Measurements from ENCODE around the gene HOXD3.

The HOXD3 gene

DNA sequence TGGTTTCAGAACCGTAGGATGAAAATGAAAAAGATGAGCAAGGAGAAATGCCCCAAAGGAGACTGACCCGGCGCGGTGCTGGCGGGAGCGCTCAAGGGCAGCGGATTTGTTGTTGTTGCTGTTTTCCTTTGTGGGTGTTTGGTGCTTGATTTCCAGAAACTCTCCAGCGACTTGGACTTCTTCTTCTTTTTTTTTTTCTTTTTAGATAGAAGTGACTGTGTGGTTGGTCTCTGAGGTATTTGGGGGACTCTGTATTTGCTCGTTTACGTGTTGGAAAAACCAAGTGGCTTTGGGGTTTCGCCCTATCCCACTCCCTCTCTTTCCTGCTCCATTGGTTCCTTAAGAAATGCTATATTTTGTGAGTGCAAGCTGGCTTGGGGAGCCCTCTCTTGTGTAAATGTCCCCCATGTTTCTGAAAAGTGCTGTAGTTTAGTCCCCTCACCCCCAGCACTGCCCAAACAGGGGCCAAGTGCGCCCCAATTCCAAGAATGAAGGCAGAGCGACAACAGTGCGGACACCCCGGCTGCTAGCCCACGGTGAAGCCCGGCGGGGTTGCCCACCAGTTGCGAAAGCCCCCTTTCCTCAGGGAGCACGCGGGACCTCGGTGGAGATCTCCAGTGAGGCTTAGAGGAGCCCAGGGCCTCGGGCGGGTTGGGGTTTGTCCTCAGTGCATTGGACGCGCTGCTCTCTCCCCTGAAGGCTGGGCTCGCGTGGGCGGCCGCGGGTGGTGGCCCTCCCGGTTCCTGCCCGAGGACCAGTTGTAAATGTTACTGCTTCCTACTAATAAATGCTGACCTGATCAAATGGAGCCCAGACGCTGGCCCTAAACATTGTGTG lies 32.8 kb upstream of the HOXD3 start:
- no peak for DNase-seq
- H3K4me3 Mint-ChIP-seq = peak overlapping the region; percentile 16 to 24
- peaks cover 9 to 13% of the 10 kb centered on the region in 2 donors for H3K4me1 Mint-ChIP-seq (ENCODE audit: low read depth in 2 of 2)
- no peak overlapping the region for H3K27ac Mint-ChIP-seq
- no peaks in the 10 kb centered on the region for H3K9me3 Mint-ChIP-seq
- no peak for ATAC-seq (replicated peaks)
- peaks cover 55% of the 10 kb centered on the region for H3K36me3 Mint-ChIP-seq (ENCODE audit: insufficient read depth)
- peaks cover 83 to 85% of the 10 kb centered on the region in 2 donors for H3K27me3 Mint-ChIP-seq

DNA sequence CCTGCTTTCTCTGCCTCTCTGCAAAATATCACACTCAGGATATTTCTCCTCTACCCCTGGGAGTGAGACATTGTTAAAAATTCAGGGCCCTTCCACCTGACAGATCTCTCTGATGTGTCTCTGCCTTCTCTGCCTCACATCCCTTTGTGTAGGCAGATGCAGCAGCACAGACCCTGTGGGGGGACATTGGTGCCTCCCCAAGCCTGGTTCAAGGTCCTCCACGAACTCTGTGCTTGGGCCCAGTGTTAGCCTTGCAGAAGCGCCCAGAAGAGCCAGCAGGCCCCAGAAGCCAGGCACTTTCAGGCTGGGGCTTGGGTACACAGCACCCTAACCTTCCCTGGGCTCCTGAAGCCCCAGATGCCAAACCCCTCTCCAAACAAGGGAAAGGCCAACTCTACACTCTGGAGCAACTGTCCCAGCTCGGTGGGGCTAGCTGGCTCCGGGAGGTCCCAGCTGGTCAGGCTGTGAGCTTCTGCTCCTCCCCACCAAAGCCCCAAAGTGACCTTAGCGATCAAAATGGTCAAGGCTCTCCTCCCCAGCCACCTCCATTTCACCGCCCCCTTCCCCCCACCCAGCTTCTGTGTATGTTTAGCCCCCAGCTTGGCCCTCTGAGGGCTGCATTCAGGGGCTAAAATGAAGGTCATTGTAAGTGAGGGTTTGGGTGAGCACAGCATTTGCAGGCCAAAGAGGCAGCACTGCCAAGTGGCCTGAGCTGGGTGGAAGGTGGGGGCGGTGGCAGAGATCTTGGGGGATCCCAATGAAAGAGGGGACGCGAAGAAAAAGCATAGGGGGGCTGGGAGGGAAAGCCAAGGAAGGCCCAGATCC lies 31.9 kb upstream of the HOXD3 start:
- Mint-ChIP-seq H3K4me3 (no peak overlapping the region), H3K9me3 (no peaks in the 10 kb centered on the region), H3K27ac (no peak overlapping the region), H3K36me3 (ENCODE audit: insufficient read depth) (peaks cover 56% of the 10 kb centered on the region), H3K27me3 (peaks cover 75 to 77% of the 10 kb centered on the region in 2 donors), H3K4me1 (ENCODE audit: low read depth in 2 of 2) (peaks cover 9 to 13% of the 10 kb centered on the region in 2 donors)
- ATAC-seq (replicated peaks) = no peak
- DNase-seq = no peak

DNA sequence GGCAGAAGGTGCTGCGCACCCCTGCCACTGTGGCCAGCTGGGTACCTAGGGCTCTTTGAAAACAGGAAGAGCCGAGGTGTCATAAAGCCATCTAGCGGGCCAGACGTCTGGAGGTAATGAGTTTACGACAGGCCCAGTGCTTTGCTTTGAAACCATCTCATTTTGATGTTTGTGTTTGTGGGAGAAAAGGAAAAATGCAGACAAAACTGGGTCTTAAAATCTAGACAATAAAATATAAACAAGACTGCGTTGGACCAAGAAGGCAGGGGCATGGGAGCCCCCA lies 31.4 kb upstream of the HOXD3 start:
- no peak overlapping the region for H3K27ac Mint-ChIP-seq
- H3K36me3 Mint-ChIP-seq (ENCODE audit: insufficient read depth) = peaks cover 55% of the 10 kb centered on the region
- no peaks in the 10 kb centered on the region for H3K9me3 Mint-ChIP-seq
- ATAC-seq (replicated peaks) = no peak
- no peak for DNase-seq
- peaks cover 72 to 75% of the 10 kb centered on the region in 2 donors for H3K27me3 Mint-ChIP-seq
- H3K4me1 Mint-ChIP-seq (ENCODE audit: low read depth in 2 of 2) = peaks cover 9 to 13% of the 10 kb centered on the region in 2 donors
- no peak overlapping the region for H3K4me3 Mint-ChIP-seq

DNA sequence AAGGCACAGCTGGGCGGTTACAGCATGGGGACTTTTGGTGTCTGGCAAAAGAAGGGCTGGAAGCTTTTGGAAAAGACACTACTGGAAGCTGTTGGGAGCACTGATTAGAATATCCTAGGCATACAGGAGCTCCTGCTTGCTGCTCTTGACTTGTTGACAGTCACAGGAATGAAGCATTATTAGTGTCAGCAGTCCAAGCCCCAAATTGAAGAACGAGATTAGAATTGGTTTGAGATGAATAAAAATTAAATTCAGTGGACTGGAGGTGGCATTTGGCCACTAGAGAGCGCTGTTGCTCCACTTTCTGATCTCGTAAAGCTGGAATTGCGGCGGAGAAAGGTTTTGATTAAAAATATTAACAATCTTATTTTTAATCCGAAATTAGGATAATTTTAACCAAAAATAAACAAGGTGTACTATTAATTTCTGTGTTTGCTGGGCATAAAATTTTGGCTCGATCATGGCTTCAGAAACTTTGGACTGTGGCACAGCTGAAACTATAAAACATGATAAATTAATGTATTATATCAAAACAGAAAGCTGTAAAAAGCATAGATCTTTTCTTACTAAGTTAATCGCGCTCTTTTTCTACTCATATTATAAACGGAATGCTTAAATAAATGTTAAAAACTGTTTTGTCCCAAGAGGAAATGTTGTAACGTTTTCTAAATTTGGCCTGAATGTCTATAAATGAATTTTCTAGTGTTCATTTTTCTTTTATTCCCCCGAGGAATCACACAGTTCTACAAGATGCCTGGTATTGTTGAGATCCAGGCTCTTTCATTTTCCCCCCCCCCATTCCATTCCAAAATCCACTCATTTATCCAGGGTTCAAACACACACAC lies 30.0 kb upstream of the HOXD3 start:
- Mint-ChIP-seq H3K9me3 (no peaks in the 10 kb centered on the region), H3K27ac (no peak overlapping the region), H3K4me3 (no peak overlapping the region), H3K27me3 (peaks cover 74 to 78% of the 10 kb centered on the region in 2 donors), H3K36me3 (ENCODE audit: insufficient read depth) (peaks cover 55% of the 10 kb centered on the region), H3K4me1 (ENCODE audit: low read depth in 2 of 2) (peaks cover 9 to 15% of the 10 kb centered on the region in 2 donors)
- peak; percentile 67 to 72 (median 69) for DNase-seq
- no peak for ATAC-seq (replicated peaks)

DNA sequence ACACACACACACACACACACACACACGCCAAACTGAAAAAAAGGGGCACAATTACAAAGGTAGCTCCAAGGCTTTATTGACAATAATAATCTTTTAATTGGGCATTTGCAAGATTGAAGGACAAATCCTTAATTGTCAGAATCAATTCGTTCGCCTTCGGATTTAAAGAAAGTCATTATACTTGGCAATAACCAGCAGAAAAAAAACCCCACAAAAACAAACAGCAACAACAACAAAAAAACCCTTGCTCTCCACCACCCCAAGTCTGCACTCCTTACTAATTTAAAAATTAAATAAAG lies 29.4 kb upstream of the HOXD3 start:
- Mint-ChIP-seq H3K36me3 (ENCODE audit: insufficient read depth) (peaks cover 55% of the 10 kb centered on the region), H3K9me3 (no peaks in the 10 kb centered on the region), H3K4me1 (ENCODE audit: low read depth in 2 of 2) (peaks cover 10 to 19% of the 10 kb centered on the region in 2 donors), H3K27me3 (peaks cover 80 to 83% of the 10 kb centered on the region in 2 donors), H3K27ac (peak overlapping the region; percentile 57 to 78), H3K4me3 (peak overlapping the region; percentile 28 to 32)
- ATAC-seq (replicated peaks) = no peak
- no peak for DNase-seq

DNA sequence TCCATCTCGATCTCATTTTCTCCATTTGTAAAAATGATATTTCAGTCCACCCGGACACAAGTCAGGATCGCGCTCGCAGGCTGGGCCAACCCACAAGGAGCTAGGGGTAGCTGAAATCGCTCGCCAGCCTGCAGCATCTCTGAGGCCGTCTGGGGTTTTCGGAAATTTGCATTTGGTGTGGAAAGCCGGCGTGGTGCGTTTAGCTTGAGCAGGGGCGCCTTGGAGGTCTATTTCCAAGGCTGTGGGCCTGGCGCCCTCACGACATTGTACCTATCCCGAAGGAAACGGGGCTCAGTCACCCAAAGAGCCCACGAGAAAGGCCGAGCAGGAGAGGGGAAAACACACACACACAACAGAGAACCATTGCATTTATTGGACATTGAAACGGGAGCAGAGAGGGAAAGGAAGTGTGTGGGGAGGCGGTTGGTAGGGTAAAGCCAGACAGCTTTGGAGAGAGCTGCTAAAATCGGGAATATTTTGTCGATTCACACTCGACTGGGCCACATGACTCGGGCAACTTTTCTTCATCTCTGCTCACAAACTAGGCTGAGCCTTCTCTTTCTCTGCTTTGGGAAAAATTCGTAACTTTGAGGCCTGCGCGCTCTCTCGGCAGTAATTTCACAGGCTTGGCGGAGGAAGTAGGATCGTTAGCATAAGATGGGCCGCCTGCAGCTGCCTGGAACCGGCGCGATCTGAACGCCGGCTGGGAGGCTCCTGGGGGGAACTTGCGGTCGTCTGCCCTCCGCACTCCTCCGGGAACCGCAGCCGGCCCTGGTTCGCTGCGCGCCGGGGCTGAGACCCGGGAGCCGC lies 28.7 kb upstream of the HOXD3 start:
- Mint-ChIP-seq H3K4me3 (peak overlapping the region; percentile 28 to 32), H3K4me1 (ENCODE audit: low read depth in 2 of 2) (peaks cover 13 to 19% of the 10 kb centered on the region in 2 donors), H3K9me3 (no peaks in the 10 kb centered on the region), H3K27ac (peak overlapping the region; percentile 57 to 78), H3K27me3 (peaks cover 86 to 89% of the 10 kb centered on the region in 2 donors), H3K36me3 (ENCODE audit: insufficient read depth) (peaks cover 61% of the 10 kb centered on the region)
- no peak for ATAC-seq (replicated peaks)
- DNase-seq = no peak

DNA sequence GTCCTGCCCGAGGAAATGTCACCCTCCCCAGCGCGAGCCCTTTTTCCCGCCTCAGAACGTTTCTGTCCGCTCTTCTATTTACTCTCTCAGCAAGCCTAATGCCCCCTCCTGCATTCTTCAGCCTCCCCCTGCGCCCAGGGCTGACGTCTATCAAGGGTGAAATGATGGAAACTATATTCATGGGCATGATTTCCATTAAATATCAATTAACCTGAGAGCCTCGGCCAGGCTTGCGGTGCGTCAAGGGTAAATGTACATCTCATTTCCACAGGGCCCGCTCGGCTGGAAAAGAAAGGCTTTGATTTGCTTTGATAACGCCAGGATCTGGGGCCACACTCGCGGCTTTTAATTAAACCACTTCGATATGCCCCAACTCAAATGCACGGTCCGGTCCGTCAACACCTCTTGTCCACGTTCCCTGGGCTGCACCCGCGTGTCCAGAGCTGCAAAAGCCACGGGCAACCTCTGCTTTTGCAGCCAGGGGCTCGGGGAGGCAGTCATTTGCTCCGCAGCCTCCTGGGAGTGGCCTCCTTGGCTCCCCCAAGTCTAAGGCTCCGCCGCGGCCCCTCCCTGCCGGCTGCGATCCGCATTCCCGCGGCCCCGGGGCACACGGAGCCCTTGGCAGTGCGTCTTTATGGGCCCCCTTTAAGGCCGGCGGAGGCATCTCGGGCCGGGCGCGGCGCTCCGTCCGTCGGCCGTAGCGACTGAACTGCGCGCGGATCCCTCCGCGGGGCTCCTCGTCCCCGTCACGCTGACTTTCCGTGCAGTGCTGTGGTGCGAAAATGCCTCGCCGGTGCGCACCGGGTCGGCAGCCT lies 27.9 kb upstream of the HOXD3 start, which contains the start of gene HOXD8:
Gene HOXD8 (plus strand): TSS at position 724 of the 815 bp plus-strand sequence. CDS start 662 bp downstream, outside the sequence.
- DNase-seq (no peak), ATAC-seq (replicated peaks) (no peak)
- H3K4me3 Mint-ChIP-seq = peak within 1 kb of the TSS; percentile 54 to 64

DNA sequence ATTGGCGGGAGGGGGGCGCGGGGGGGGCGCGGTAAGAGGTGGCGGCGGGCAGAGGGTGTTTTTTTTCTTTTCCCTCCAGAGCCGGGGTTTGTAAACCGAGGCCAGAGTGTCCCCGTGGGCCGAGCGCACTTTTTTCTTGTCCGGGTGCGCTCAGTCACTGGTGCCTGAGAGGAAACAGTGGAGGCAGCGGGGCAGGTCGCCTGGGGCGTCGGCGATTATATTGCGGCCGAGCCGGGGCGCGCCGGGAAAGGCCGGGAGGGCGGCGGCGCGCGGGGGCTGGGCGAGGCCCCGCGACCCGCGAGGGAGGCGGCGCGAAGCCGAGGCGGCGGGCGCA lies 27.3 kb upstream of the HOXD3 start:
- Mint-ChIP-seq H3K4me3 (peak overlapping the region in 1 of 2 donors; percentile 40), H3K4me1 (ENCODE audit: low read depth in 2 of 2) (peaks cover 13 to 19% of the 10 kb centered on the region in 2 donors), H3K9me3 (no peaks in the 10 kb centered on the region), H3K27me3 (peaks cover 86 to 89% of the 10 kb centered on the region in 2 donors), H3K36me3 (ENCODE audit: insufficient read depth) (peaks cover 49% of the 10 kb centered on the region), H3K27ac (no peak overlapping the region)
- peak; percentile 3 for ATAC-seq (replicated peaks)
- DNase-seq = no peak

More for the DNA sequence above, 27.9 kb upstream of the HOXD3 start, which contains the start of gene HOXD8:
- H3K27me3 Mint-ChIP-seq = peaks cover 86 to 89% of the 10 kb centered on the region in 2 donors
- H3K9me3 Mint-ChIP-seq = no peaks in the 10 kb centered on the region
- peaks cover 55% of the 10 kb centered on the region for H3K36me3 Mint-ChIP-seq (ENCODE audit: insufficient read depth)
- peaks cover 13 to 19% of the 10 kb centered on the region in 2 donors for H3K4me1 Mint-ChIP-seq (ENCODE audit: low read depth in 2 of 2)
- H3K27ac Mint-ChIP-seq = peak within 1 kb of the TSS; percentile 78 to 91

DNA sequence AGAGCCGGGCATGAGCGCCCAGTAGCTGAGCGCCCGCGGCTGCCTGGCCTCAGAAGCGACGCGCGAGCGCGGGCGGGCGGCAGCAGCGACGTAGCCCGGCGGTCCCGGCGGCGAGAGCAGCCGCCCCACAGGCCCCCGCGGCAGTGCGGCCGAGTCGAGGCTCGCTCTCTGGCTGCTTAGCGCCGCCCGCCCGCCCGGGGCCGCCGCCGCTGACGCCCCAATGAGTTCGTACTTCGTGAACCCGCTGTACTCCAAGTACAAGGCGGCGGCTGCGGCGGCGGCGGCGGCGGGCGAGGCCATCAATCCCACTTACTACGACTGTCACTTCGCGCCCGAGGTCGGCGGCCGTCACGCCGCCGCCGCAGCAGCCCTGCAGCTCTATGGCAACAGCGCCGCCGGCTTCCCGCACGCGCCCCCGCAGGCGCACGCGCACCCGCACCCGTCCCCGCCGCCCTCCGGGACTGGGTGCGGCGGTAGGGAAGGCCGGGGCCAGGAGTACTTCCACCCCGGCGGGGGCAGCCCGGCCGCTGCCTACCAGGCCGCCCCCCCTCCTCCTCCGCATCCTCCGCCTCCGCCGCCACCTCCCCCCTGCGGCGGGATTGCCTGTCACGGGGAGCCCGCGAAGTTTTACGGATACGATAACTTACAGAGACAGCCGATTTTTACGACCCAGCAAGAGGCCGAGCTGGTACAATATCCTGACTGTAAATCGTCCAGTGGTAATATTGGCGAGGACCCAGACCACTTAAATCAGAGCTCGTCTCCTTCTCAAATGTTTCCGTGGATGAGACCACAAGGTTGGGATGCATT lies 26.8 kb upstream of the HOXD3 start:
- ATAC-seq (replicated peaks) (peak; percentile 40), DNase-seq (no peak)
- peaks cover 46% of the 10 kb centered on the region for H3K36me3 Mint-ChIP-seq (ENCODE audit: insufficient read depth)
- peaks cover 13 to 19% of the 10 kb centered on the region in 2 donors for H3K4me1 Mint-ChIP-seq (ENCODE audit: low read depth in 2 of 2)
- peak overlapping the region; percentile 54 to 64 for H3K4me3 Mint-ChIP-seq
- peak overlapping the region in 1 of 2 donors; percentile 91 for H3K27ac Mint-ChIP-seq
- H3K9me3 Mint-ChIP-seq = no peaks in the 10 kb centered on the region
- H3K27me3 Mint-ChIP-seq = peaks cover 86 to 89% of the 10 kb centered on the region in 2 donors

DNA sequence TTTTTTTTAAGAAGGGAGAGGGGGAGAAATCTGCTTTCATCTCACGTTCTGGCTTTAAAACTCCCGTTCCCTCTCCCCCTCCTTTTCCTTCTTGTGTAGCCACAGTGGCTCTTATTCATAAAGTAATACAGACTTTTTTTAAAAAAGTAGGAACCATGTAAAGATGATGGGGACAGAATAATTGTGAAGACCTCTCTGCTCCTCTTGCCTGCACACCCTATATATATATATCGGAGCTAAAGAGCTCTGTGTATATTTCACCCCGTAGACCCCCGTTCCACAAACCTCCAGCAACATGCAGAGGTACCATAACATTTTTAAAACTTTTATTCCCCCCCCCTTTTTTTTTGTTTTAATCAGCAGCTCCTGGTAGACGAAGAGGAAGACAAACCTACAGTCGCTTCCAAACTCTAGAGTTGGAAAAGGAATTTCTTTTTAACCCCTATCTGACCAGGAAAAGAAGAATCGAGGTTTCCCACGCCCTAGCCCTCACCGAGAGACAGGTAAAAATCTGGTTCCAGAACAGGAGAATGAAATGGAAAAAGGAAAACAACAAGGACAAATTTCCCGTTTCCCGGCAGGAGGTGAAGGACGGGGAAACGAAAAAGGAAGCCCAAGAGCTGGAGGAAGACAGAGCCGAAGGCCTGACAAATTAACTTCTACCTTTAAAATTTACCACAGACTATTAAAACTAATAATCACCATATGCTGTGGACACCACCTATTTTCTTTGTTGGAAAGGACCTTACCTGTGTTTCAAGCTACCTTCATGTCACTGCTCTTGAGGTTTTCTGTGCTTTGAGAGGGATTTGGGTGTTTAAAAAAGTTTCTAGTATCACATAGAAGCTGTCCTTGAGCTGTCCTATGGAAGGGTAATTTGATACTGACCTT lies 25.9 kb upstream of the HOXD3 start:
- DNase-seq (no peak), ATAC-seq (replicated peaks) (no peak)
- peak overlapping the region; percentile 54 to 69 for H3K4me3 Mint-ChIP-seq
- peaks cover 86 to 89% of the 10 kb centered on the region in 2 donors for H3K27me3 Mint-ChIP-seq
- no peaks in the 10 kb centered on the region for H3K9me3 Mint-ChIP-seq
- peaks cover 22 to 25% of the 10 kb centered on the region in 2 donors for H3K4me1 Mint-ChIP-seq (ENCODE audit: low read depth in 2 of 2)
- H3K36me3 Mint-ChIP-seq (ENCODE audit: insufficient read depth) = peaks cover 48% of the 10 kb centered on the region
- H3K27ac Mint-ChIP-seq = peak overlapping the region in 1 of 2 donors; percentile 91

DNA sequence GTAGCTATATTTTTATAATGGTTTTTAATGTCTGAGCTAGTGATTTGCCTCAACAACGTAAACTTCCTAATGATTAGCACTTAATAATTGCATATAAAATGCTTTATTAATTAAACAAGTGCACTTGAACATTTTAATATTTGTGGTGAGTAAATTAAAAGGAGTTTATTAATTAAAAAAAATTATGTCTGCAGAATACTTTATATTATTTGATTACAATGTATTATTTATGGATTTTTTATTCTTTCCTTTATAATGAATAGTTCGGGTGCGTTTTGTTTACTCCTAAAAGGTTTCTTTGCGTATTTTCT lies 25.3 kb upstream of the HOXD3 start:
- peak overlapping the region in 1 of 2 donors; percentile 69 for H3K4me3 Mint-ChIP-seq
- DNase-seq (no peak), ATAC-seq (replicated peaks) (no peak)
- H3K36me3 Mint-ChIP-seq (ENCODE audit: insufficient read depth) = peaks cover 49% of the 10 kb centered on the region
- peaks cover 81 to 89% of the 10 kb centered on the region in 2 donors for H3K27me3 Mint-ChIP-seq
- no peaks in the 10 kb centered on the region for H3K9me3 Mint-ChIP-seq
- no peak overlapping the region for H3K27ac Mint-ChIP-seq
- H3K4me1 Mint-ChIP-seq (ENCODE audit: low read depth in 2 of 2) = peaks cover 22 to 25% of the 10 kb centered on the region in 2 donors
